Activated CD4-positive, CD25-positive, alpha-beta regulatory T cell treated with anti-CD3 and anti-CD28 coated beads, Interleukin-2, amount 50 U/mL, for 16 hours (primary cell): Measurements from ENCODE around the gene CDK5RAP2.
"Not testable (repeated sequence)": the region's sequence is repeated elsewhere in the genome, so short reads cannot be mapped to it uniquely, and the experiment has no call there.

Source experiments
- DNase-seq: peaks from one replicate; pipeline ENCODE4 v3.0.0-alpha.2; 2020; ENCODE audit warnings: low read depth, low spot score

CDK5RAP2 gene

DNA sequence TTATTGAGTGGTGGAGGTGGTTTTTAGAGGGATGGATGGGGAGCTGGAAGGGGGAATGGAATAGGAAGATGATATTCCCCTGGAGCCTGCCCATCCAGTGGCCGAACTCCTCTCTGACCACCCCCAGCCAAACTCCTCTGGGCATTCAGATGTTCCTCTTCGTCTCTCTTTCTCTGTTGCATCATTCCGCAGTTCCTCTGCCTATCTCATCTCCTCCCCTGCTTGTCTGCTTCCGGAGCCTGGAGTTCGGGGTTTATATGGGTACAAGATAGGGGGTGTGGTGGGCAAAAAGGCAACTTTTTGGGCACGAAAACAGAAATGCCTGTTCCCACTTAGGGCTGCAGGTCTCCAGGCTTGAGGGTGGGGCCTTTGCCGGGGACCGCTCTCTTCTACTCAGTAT is 12.2 kb upstream of the CDK5RAP2 start:
- DNase-seq, result no peak

DNA sequence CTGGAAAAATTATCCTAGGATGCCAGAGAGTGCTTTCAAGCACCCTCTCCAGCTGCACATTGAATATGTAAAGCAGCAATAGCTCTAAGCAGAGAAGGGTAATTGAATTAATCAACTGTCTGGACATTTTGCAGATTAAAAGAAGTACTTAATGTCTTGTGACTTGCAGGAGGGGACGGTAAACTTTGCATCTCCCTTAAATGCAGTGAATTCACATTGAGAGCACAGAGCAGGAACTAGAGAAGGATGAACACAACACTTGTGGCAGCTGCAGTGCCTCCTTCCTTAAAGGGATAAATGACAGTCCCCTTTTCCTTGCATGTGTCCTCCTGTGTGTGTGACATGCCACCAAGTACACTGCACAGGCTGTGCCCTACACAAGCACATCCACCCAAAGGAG is 7.4 kb upstream of the CDK5RAP2 start:
- DNase-seq, result no peak

DNA sequence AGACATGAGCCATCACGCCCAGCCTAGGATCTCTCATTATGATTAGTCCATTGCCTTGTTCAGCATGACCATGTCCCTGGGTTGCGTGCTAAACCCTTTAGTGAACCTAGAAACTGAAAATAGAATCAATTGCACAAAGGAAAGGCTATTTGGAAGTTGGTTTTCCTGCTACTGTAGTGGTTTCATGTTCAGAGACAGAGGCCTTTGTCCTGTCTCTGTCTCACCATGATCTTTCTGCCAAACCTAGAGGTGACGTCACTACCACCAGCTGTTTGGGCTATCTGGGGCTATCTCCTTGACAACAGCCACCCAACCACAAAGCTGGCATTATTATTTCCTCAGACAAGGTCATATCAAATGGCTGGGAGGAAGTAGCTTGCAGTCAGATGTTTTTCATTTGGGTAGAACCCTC is 4.0 kb upstream of the CDK5RAP2 start:
- no peak for DNase-seq

DNA sequence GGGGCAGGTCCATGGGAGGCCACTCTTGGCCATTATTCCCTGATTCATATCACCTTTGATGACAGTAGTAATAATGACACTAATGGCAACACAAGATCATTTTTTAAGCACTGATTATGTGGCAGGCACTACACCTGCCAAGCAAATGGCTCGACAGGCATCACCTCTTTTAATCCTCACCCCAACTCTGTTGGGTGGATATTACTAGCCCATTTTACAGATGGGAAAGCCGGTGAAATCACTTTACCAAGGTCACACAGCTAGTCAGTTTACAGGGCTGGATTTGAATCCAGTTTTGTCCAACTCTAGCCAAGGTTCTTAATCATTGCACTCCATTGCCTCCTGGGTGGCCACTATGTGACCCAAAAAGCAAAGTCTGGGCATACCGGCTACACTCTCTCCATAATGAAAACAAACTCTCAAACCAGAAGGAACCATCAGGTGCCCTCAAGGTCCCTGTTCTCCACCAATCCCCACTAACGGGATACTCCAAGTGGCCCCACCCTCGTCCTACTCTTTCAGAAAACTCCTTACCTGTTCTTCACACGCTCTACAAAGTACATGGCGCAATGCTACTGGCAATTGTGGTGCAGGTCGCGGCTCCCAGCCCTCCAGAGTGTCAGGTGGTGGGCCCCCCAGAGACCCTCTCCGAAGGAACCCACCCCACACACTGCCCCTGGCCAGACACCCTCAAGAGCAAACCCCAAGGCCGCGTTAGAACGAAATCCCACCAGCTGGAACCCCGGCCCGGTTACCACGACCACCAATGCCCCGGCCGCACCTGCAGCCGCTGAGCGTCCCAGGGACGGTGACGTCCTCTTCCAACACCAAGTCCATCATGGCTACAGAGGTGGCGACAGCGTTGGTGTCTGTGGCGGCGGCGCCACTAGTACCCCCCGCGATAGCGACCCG is 572 bp downstream of the CDK5RAP2 start:
- DNase-seq, result no peak

DNA sequence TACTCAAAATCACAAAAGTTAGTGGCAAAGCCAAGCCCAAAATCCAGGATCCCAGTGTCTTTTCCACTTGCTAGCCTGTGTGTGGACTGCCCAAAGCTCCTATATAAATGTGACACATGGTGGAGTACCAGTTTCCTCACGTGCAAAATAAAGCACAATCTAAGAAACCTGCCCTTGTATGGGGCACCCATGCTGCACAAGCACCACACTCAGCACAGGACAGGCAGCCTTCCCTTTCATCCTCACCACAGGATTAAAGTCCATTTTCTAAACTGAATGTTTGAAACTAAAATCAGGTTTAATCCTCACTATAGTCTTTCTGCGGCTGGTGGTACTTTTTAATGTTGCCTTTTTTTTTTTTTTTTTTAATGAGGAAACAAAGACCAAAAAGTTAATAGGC is 5.5 kb downstream of the CDK5RAP2 start:
- DNase-seq, result no peak

DNA sequence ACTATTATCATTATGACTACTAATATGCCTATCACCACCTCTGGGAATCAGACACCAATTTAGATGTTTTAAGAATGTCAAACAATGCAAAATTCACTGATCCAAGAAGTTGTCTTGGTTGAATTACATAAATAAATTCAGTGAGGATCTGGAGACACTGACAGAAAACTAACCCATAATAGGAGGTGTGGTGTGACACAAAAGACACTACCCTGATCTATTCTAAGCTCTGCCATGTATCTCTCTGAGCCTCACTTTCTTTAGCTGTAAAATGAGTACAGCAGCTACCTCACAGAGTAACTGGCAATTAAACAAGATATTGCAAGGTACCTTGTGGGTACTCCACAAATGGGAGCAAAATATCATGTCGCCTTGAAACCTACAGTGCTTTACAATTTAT is 7.5 kb downstream of the CDK5RAP2 start:
- no peak for DNase-seq

DNA sequence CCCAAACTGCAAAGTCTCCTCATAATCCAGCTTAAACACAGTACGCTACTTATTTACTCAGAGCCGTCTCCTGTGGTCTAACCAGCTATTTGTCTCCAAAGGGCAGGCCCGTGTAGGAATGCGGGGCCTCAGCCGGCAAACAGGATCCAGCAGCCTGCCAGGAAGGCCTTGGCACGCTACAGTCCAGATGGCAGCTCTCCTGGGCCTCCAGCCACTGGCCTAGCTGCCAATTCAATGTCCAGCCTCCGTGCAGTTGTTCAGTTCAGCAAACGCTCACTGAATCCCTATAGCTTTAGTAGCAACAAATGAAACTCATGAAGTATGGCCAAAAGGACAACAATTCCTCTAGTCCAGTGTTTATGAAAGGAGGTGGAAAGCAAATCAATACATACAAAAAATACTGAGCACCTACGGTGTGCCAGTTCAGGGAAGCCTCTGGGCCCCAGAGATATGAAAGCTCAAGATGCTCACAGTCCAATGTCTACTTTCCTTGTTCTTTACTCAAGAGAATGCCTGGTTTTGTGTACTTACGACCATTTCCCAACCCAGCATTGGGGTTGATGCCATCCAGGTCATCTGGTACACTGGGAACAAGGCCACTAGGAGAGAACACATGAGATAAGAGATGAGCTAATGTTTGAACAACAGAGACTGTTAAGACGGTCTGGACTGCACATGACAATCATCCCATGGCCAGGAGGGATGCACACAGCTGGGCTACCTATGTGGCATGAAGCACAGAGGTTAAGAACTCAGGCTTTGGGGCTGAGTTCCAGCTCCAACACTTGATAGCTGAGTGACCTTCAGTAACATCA is 8.3 kb downstream of the CDK5RAP2 start:
- no peak for DNase-seq

DNA sequence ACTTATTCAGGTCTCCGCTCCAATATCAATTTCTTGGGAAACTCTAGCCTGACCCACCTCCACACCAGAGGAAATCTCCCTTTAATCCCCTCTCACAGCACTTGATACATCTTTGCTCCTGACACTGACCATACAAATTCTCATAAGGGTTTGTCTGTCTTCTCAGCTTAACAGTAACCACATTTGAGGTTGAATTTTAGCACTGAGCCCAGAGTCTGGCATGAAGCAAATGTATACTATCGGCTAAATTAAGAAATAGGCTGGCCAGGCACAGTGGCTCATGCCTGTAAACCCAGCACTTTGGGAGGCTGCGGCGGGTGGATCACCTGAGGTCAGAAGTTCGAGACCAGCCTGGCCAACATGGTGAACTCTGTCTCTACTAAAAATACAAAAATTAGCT is 9.7 kb downstream of the CDK5RAP2 start:
- no peak for DNase-seq

DNA sequence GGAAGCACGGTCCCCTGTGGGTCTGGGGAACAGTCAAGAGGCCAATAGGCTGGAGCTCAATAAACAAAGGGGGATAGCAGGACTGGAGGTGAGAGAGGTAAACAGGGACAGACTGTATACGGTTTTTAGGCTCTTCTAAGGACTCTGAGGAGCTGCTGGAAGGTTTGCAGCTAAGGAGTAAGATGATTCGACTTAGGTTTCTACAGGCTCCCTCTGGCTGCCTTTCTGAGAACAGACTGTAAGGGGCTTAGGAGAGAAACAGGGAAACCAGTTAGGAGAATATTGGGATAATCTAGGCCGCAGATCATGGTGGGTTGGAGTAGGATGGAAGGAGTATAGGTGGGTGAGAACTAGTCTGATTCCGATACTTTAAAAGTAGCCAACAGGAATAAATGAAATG is 10.4 kb downstream of the CDK5RAP2 start:
- DNase-seq, result no peak

DNA sequence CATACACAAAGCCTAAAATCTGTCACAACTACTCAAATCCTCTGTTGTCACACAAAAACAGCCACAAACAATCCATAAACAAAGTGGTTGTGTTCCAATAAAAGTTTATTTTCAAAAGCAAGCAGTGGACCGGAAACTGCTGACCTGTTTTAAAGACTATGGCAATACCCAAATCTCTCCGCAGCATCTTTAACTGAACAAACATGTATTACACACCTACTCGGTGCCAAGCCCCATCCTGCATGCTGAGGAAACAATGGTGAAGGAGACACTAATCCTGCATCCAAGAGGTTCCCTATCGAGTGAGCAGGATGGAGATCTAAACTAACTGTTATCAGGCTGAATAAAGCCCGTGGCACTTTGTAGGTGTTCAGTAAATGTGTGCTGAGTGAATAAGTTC is 11.2 kb downstream of the CDK5RAP2 start:
- DNase-seq, result no peak

DNA sequence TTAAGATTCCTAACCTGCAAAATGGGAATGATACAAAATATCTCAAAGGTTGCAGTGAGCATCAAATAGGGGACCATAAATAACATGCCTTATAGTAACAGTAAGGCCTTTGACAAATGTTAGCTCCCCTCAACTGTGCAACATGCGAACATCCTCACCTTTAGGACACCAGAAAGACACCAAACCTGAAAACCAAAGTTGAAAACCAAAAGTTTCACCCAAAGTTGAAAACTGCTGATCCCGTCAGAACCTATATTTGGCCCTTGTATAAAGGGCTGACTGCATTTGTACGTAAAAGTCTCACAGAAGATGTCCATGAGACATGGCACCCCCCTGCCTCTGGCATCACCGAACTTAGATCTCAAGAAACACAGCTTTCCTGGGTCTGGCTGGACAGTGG is 12.1 kb downstream of the CDK5RAP2 start:
- no peak for DNase-seq

DNA sequence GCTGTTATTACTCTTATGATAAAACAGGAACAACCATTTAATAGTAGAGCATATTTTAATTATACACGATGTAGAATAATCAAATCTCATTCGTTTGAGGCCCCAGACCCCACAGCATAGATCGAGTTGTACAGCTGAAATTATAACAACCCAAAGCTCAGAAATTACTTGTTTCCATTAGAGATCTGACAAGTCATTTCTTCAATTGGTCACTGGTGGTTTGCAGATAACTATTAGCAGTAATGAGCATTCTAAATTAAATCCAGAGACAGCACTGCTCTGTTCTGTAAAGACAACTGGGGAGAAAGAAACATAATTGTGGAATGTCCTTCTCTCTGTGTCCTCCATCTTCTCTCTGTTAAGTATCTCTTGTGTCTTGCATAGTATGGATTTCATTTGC is 12.9 kb downstream of the CDK5RAP2 start:
- DNase-seq, result no peak

DNA sequence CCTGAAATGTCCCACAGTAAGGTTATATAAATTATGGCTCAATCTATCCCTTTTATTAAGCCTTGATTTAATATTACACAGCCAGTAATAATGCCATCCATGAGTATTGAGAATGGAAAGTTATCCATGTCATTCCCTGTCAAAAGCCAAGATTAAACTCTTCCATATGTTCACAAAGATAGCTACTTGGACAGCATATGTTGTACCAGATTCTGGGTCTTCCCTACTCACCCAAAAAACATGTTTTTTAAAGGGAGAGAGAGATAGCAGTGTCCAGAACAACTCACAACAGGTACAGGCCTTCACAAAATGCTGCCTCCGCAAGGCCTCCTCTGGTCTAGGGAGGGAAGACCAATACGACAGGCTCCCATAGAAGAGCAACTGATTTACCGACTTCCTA is 15.4 kb downstream of the CDK5RAP2 start:
- DNase-seq, result no peak

DNA sequence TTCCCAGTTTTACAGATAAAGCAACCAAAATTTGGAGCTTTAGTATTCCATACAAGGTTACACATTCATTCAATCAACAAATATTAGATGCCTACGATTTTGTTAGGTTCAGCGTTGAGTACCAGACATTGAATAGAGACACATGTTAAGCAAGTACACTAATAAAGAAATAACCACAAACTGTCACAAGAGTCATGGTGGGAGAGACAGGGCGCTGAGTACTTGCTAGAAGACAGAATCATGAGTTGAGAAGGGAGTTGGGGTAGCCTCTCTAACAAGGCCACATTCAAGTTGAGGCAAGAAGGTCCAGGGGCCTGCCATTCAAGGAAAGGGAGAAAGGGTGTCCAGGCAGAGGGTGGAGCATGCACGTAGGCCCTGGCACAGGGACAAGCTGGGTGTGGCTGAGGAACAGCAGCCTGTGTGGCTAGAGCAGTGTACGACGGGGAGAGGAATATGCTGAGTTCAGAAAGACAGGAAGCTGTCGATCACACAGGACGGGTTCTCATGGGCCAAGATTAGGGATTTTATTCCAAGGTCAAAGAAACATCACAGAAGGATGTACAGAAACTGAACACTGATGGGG is 17.0 kb downstream of the CDK5RAP2 start:
- no peak for DNase-seq

DNA sequence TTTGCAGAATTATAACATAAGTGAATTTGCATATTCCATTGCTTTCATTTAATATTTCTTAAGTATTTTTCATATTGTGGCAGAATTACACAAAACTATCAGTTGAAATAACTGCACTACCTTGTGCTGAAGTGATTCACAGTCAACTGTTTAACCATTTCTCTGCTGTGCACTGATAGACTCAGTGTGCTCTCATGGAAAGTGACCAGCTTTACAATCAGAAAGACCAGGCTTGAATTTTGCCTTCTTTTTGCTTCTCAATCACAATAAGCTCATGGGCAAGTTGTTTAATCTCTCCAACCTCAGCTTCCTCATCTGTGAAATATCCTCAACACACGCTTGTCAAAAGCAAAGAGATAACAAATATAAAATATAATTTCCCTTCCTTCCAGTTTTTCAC is 18.3 kb downstream of the CDK5RAP2 start:
- no peak for DNase-seq

DNA sequence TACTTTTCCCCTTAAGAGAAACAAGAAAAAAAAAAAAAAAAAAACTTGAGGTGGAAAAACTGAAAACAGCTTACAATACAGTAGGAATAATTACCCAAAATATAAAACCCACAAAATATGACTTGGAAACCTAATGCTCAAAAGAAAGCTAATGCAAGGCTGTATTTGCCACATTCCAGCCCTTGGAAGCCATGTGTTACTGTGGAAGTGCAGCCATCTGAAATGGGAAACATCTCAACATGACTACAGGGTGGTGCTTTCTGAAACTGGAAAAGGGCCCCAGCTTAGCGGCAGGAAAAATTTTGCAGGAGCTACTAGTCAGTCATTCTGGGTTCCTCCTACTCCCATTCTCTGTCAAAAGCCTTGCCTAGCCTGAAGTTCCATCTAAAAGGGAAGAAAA is 20.4 kb downstream of the CDK5RAP2 start:
- no peak for DNase-seq

DNA sequence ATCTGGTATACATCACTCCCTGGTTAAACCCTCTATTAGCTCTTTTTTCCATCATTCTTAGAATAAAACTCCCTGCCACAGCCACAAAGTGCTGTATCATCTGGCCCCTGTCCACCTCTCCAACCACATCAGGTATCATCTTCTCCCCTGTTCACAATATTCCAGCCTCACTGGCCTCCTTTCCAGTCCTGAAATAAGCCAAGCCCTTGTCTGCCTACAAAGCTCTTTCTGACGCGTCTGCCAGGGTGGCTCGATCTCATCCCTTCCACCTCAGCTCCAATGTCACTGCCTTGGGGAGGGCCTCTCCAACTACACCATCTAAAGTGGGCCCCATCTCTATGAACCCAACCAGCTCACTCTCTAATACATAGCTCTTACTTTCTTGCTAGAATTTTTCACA is 21.5 kb downstream of the CDK5RAP2 start:
- no peak for DNase-seq

DNA sequence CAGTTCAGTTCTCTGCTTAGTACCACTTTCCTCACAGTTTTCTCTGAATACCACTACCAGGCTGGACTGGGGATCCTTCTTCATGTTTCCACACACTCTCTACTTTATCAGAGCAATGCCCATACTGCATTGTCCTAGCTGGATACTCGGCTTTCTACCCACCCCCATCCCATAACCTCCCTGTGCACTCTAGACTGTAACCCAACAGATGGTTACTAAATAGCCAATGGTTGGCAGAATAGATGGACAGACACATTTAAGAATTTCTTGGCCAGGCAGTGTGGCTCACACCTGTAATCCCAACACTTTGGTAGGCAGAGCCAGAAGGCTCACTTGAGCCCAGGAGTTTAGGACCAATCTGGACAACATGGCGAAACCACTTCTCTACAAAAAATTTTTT is 22.8 kb downstream of the CDK5RAP2 start:
- no peak for DNase-seq

DNA sequence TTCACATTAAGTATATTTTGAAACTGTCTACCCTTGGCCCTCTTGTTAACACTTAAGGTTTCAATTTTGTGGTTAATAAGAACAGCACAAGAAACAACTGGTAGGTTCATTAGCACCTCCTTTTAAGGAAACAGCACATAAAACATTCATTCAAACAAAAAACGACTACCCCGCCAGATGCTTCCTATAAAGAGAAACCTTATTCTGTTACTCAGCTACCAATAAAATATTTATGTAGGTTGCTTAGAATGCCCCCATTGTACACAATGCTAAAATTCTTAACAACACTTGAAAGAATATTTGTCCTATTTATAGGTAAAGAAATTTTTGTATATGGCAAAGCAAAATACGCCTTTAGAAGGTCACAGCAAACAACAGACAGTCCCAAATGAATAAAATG is 23.2 kb downstream of the CDK5RAP2 start:
- no peak for DNase-seq

DNA sequence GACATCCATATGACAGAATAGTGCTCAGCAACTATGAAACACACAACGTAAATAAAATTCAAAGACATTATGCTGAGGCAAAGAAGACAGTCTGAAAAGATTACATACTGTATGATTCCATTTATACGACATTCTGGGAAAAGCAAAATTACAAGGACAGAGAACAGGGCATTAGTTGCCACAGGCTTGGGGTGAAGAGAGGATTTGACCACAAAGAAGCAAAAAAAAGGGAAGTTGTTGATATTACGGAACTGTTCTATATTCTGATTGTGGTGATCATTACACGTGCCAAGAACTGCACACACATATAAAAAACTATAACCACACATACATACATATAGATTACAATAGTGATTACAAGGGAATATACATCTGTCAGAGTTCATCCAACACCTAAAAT is 24.1 kb downstream of the CDK5RAP2 start:
- DNase-seq, result no peak

DNA sequence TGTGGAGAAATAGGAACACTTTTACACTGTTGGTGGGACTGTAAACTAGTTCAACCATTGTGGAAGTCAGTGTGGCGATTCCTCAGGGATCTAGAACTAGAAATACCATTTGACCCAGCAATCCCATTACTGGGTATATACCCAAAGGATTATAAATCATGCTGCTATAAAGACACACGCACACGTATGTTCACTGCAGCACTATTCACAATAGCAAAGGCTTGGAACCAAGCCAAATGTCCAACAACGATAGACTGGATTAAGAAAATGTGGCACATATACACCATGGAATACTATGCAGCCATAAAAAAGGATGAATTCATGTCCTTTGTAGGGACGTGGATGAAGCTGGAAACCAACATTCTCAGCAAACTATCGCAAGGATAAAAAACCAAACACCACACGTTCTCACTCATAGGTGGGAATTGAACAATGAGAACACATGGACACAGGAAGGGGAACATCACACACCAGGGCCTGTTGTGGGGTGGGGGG is 27.7 kb downstream of the CDK5RAP2 start:
- not testable (repeated sequence) for DNase-seq
